Ramos (cell line): ENCODE results near the gene ARHGEF2.

Experiments
- in situ Hi-C: fragments of 300-500 bp; cut with MboI; formaldehyde crosslinking; loops from one replicate; pipeline ENCODE4 v1.14.3; 2022; ENCODE audit warnings: low sequenced_read_pairs; ENCODE audit not compliant: unreplicated experiment

Gene ARHGEF2

GRCh38 chr1:155978325-155978972 lies at the start of gene ARHGEF2:
TSS of gene ARHGEF2 (minus strand) at chr1:155978547. CDS start at chr1:155978427, 120 bp downstream.
- in situ Hi-C loops = no loop called here

DNA sequence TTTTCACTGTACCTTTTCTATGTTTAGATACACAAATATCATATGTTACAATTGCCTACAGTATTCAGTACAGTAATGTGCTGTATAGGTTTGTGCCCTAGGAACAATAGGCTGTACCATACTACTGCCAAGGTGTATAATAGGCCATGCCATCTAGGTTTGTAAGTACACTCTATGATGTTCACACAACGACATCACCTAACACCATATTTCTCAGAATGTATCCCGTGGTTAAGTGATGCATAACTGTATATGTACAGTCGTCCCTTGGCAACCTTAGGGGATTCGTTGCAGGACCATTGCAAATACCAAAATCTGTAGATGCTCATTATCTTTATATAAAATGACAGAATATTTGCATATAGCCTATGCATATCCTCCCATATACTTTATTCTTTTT lies 48.2 kb upstream of the ARHGEF2 start:
- in situ Hi-C loops = no loop called here

- in situ Hi-C loops = no loop called here
These were observed 47.5 kb upstream of the ARHGEF2 start for GRCh38 chr1:156025876-156026275.

- in situ Hi-C loops = no loop called here
These were observed 46.5 kb upstream of the ARHGEF2 start for GRCh38 chr1:156024801-156025200.

GRCh38 chr1:156021954-156022353 lies 43.6 kb upstream of the ARHGEF2 start:
- in situ Hi-C loops = no loop called here

GRCh38 chr1:156021093-156021428 lies 42.7 kb upstream of the ARHGEF2 start:
- in situ Hi-C loops = no loop called here

DNA sequence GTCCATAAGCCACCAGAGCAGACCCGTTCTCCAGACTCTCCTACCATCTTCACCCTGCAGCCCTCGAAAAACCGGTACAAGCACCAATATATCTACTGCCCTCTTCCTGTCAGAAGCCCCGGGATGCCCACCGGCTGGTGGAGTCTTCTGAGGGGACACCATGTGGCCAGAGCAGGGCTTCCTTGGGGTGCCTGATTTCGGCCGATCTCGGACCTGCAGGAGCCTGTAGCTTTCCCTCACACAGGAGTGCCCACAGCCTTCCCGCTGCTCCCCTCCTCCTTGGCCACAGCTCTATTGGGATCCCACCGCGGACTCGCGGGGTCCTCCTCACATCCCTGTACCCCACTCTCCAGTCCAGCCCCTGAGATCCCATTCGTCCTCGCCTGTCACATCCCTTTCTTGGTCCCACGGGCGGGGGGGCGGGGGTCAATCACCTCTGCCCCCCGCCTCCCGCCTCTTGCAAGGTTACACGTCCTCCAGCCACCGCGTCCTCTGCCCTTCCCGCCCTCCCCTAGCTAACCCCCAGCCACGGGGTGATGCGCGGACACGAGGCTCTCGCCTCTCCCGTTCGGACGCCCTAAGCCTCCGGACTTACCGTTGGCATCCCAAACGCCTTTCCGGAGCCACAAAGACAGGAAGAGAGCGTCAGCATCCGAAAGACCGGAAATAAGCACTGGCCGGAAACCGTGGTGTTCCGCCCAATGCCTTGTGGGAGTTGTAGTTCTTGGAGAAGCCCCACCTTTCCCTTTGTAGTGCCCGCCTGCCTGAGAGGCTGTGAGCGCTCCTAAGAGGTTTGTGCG lies 42.1 kb upstream of the ARHGEF2 start, which contains the start of gene SSR2:
Gene SSR2, minus strand, starts transcription at position 659 of the 800 bp plus-strand sequence. CDS start 784 bp downstream, outside the sequence.
- in situ Hi-C loops = no loop called here

DNA sequence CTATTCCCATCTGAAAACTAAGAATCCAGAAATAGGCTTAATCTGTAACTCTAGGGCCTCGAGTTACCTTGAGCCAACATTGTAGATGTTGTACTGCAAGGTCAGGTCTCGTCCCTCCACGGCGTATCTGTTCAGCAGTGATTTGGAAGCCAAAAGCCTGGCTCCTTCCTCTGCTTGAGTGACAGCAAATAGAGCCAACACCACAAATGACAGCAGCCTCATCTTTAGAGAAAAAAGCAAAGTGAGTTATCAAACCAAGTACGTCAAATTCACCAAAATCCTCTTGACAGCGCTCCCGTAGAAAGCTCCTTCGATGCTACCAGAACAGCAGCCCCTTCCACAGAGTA lies 41.6 kb upstream of the ARHGEF2 start:
- in situ Hi-C loops = no loop called here

DNA sequence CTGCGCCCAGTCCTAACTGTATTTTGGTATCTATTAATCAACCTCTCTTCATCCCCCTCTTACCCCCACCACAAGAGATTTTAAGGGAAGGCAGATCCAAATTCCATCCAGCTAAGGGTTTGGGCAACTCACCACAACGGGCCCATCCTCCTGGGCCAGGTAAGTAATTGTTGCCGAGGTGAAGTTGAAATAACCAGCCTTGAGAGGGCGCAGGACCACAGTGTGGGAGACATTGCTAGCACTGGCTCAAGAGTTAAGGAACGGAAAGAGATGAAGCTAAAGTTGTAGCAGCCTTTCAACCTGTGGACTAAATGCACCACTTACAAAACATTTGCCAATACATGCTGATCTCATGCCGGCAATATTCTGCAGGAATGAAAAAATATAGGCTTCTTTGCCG lies 36.5 kb upstream of the ARHGEF2 start:
- in situ Hi-C loops = no loop called here

DNA sequence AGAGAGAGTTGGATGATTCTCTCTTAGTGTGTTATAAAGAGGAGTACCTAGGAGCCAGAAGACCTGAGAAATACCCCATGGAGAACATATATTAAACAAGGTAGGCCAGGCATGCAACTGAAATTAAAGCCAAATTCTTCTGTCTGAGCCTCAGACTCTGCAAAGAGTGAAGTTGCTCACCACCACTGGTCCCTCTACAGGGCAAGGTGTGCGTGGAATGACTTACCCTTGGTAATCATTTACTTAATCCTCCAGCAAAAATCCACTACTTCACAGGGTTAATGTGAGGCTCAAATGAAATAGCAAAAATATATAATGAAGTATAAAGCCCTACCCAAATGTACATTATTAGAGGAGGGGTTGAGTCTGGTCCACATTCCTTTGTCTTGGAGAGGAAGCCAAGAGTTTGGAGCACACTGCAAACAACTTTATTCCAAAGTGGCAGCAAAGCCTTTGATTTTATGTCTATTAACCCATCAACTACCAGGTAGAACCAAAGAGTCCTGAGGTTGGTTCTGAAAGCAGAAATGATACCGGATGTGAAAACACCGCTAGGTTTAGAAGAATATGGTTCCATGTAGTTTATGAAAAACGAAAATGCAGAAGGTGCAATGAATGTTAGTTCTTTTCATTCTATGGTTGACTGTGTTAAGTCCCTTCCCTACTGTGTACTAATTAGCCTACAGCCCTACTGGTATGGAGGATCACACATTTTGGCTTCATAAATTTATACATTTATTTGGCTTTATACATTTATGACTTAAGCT lies 33.9 kb upstream of the ARHGEF2 start:
- in situ Hi-C loops = no loop called here

DNA sequence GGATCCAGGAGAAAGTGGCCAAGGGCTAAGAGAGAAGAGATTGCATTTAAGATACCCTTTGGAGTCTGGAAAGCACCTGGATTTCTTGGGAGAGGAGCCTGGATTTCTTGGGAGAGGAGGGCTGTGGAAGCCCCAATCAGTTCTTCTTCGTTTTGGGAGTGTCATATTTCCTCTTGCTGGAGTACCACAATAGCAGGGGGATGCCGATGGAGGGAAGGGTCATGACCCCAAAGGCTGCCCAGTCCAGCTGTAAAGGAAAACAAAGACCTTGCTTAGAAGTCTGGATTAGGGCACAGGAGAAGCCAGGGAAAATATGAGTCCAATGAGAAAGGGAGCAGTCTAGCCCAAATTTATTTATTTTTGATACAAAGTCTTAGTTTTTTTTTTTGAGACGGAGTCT lies 31.1 kb upstream of the ARHGEF2 start:
- in situ Hi-C loops = no loop called here

DNA sequence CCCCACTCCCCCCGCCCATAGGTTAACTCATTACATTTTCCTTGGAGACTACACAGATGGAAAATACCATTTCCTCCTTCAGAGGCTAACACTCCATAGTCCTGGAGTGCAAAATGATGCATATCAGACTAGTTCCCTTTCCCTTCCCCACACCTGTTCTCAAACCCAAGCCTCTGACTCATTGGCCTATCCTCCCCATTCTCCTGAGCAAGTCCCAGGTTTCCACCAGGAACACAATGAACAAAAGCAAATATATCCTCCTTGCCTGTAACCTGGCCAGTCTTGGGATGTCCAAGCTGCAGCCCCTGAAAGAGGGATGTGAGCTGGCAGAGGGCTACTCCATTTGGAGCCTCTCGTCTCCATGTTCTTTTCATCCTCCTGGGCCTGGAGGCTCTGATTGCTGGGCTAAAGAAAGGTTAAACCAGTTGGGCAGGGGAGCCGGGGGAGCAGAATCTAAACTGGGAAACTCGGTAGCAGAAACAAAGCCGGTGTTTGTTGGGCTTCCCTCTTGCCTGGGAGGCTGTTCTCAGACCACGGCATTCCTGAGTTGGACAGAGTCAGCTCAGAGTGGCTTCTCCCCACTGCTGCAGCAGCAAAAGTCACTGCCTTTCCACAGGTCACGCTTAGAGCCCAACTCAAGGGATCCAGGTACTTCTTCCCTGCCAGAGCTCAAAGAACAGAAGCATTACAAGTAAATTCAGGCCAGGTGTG lies 28.5 kb upstream of the ARHGEF2 start:
- in situ Hi-C loops = no loop called here

DNA sequence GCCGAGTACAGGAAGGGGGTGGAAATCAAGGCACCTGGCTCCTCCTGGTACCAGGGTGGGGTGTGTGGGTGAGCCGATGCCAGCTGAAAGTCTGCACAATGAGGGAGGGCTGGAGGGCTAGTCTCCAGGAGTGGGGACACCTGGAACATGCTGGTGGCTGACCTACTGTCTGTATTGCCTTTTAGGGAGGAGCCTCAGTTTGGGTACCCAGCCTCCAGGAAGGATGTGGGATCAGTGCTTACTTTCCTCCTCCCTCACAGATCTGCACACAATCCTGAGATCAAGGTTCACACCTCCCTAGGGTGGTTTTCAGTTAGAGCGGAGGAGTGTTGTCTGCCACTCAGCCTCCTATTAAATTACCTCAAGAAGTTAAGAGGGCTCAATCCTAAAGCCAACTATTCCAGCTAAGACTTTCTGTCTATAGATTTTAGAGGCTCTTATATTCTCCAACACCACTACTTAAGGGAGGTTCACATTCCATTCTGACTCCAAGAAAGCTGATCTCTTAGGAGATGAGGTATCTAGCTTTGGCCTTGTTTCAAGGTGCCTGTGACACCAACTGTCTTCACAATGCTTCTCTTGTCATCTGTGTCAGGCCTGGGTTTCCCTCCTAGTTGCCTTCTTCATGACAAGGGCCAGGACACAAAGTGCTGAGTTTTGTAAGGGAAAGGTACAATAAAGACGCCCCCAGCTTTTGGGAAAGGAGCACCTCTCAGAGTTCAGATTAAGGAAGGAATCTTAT lies 26.7 kb upstream of the ARHGEF2 start:
- in situ Hi-C loops = no loop called here

DNA sequence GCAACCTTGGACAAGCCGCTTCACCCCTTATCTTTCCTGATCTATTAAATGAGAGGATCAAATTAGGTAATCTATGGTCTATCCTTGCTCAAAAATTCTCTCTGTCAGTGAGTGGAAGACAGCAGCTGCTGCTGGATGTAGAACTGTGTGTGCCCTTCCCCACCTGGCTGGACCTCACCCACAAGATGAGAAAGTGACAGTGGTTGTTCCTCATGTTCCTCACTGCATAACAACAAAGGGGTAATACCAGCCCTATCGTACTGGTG lies 25.5 kb upstream of the ARHGEF2 start:
- in situ Hi-C loops = no loop called here

DNA sequence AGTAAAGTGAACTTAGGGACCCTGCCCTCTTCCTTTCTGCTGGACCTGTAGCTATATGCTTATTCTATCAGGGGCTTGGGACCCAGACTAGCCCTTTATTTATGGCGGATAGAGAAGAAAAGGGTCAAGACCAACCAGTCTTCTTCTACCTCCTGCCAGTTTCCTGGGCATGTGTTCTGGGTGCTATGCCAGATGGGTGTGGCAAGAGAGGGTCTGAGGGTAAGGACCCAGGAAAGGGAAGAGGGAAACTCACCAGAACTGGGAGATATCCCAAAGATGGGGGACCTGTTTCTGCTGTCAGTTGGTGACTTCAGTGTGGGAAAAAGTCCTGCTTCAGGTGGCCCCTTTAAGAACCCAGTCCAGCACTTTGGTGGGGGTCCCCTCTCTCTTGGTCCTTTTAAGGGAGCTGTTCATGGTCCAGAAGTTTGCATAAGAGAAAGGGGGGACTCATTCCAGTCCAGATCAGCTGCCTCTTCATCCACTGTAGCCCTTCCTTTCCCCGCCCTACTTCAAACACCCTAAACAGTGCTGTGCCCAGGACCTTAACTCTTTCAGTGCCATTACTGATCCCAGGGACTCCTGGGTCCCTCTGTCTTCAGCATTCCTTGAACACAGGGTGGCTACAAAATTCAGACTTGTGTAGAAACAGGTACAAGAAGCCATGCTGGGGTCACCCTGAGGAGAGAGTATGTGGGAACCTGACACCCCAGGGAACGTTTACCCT lies 24.0 kb upstream of the ARHGEF2 start:
- in situ Hi-C loops = no loop called here

DNA sequence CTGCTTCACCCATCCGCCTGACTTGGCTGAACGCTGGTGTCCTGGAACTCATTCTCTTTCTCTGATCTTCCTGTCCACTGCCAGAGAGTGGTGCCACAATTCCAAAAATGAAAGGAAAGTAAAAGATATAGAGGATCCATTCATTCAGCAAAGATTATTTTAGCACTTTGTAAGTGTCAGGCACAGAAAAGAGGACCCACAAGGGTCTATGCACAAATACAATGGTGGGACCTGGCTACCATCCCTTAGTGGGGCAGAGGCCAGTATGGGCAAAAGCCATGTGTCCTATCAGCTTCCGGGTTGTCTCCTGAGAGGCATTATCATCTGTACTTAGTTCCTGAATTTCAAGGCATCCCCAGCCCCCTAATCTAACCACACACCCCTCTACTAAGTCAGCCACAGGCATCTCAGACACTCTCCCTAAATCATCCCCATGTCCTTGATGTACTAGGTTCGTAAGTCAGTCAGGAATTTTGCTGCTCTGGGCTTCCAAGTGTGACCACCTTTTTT lies 23.4 kb upstream of the ARHGEF2 start:
- in situ Hi-C loops = no loop called here

DNA sequence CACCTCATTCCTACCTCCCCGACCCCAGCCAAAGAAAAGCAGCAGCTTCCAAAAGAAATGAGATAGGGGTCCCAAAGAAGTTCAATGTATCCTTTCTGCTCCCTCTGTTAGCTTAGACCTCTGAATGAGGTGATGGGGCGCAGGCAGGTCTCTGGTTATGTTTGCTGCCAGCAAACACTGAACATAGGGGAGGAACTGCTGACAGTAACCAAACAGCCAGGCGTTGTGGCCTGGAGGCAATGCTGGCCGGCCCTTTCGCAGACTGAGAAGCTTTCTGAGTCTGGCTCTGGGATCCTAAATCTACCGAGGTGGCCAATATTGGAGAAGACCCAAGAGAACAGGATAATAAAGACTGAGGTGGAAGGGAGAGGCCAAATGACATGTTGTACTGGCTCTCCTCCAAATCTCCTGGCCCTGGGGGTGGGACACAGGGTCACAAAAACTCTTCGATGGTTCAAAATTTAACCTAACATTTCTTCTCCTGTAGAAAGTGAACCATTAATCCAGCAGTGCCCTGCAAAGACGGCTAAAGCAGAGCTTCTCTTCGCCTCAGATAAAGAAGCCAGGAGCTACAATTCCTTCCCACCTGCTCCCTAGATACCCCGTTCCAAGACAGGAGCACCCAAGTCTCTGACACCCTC lies 22.8 kb upstream of the ARHGEF2 start:
- in situ Hi-C loops = no loop called here

GRCh38 chr1:155999964-156000363 lies 21.6 kb upstream of the ARHGEF2 start:
- in situ Hi-C loops = no loop called here

- in situ Hi-C loops = no loop called here
These were observed 17.8 kb upstream of the ARHGEF2 start for GRCh38 chr1:155996166-155996565.
